IMR-90 (cell line): ENCODE data around the gene BARD1. TPM values are rescaled to one million over a fixed set of nuclear protein-coding genes. Genes with fewer than 3 reads are reported as not detected.
A peak's percentile ranks its signal among the peaks of the same experiment; 100 is the strongest.

Experiments
- ATAC-seq: fragments of 200-7000 bp; cut with Tn5 transposase; 2 replicates; pipeline ENCODE4 v1.9.1; 2020; ENCODE audit warnings: low read depth, mild to moderate bottlenecking, moderate library complexity
- BruUV-seq: library from RNA; stranded (reverse); fragments of 400-500 nt; replicated peaks from 2 replicates; lab custom pipeline; 2021; lab: Mats Ljungman, UMichigan
- CTCF ChIA-PET: fragments of 300-600 bp; formaldehyde crosslinking; extraction: SDS; loops from one replicate; lab custom pipeline; 2021; ENCODE audit warnings: antibody characterized with exemption; lab: Yijun Ruan, JAX
- POLR2A ChIA-PET: fragments of 300-600 bp; sonication (Branson Sonifier 250); formaldehyde crosslinking; loops from one replicate; lab custom pipeline; 2022; ENCODE audit warnings: antibody characterized with exemption; ENCODE audit not compliant: unreplicated experiment; lab: Charles Lee
- DNase-seq: peaks from one replicate; pipeline ENCODE4 v3.0.0; 2013
- H2AFZ ChIP-seq: replicated peaks from 2 replicates; pipeline ENCODE3; 2013; ENCODE audit warnings: low read length, mild to moderate bottlenecking; ENCODE audit not compliant: poor library complexity
- H2AK5ac ChIP-seq: 2 replicates; pipeline ENCODE4 v1.6.1; 2013; ENCODE audit warnings: low read depth, low read length, inconsistent platforms
- H2AK9ac ChIP-seq: replicated peaks from 2 replicates; pipeline ENCODE3; 2013; ENCODE audit warnings: mild to moderate bottlenecking, low read depth, low read length, moderate library complexity; ENCODE audit not compliant: poor library complexity
- H2BK120ac ChIP-seq: 2 replicates; pipeline ENCODE4 v1.6.1; 2013; ENCODE audit warnings: low read depth, low read length, inconsistent platforms
- H2BK15ac ChIP-seq: 3 replicates; pipeline ENCODE4 v1.6.1; 2013; ENCODE audit warnings: low read depth, low read length, inconsistent platforms
- H2BK20ac ChIP-seq: 2 replicates; pipeline ENCODE4 v1.6.1; 2013; ENCODE audit warnings: low read depth, mild to moderate bottlenecking, inconsistent platforms, low read length, moderate library complexity
- H2BK5ac ChIP-seq: 2 replicates; pipeline ENCODE4 v1.6.1; 2013; ENCODE audit warnings: mild to moderate bottlenecking, low read depth, low read length, inconsistent platforms; ENCODE audit not compliant: poor library complexity, severe bottlenecking
- H3K14ac ChIP-seq: replicated peaks from 2 replicates; pipeline ENCODE4 v1.6.1; 2013; ENCODE audit warnings: low read depth, low read length, inconsistent platforms
- H3K18ac ChIP-seq: 2 replicates; pipeline ENCODE4 v1.6.1; 2013; ENCODE audit warnings: low read depth, low read length, control low read depth
- H3K23ac ChIP-seq: 2 replicates; pipeline ENCODE4 v1.6.1; 2013; ENCODE audit warnings: low read depth, low read length, inconsistent platforms
- H3K27ac ChIP-seq: 2 replicates; pipeline ENCODE4 v1.5.1; 2013; ENCODE audit warnings: mild to moderate bottlenecking, control low read depth, low read length; ENCODE audit not compliant: insufficient read depth
- H3K27me3 ChIP-seq: 2 replicates; pipeline ENCODE4 v1.6.1; 2013; ENCODE audit warnings: low read length; ENCODE audit not compliant: control insufficient read depth, insufficient read depth
- H3K36me3 ChIP-seq: 2 replicates; pipeline ENCODE4 v1.6.1; 2013; ENCODE audit warnings: low read length, mixed read lengths; ENCODE audit not compliant: control insufficient read depth, insufficient read depth
- H3K4ac ChIP-seq: 2 replicates; pipeline ENCODE4 v1.6.1; 2013; ENCODE audit warnings: low read depth, low read length, inconsistent platforms
- H3K4me1 ChIP-seq: 2 replicates; pipeline ENCODE4 v1.6.1; 2013; ENCODE audit warnings: low read length, mixed read lengths; ENCODE audit not compliant: control insufficient read depth, insufficient read depth
- H3K4me2 ChIP-seq: 2 replicates; pipeline ENCODE4 v1.6.1; 2013; ENCODE audit warnings: low read depth, mild to moderate bottlenecking, control low read depth, low read length, moderate library complexity
- H3K4me3 ChIP-seq: 2 replicates; pipeline ENCODE4 v1.5.1; 2013; ENCODE audit warnings: low read depth, mild to moderate bottlenecking, control low read depth, low read length, moderate library complexity; ENCODE audit not compliant: insufficient read depth
- H3K56ac ChIP-seq: 2 replicates; pipeline ENCODE4 v1.6.1; 2013; ENCODE audit warnings: low read length, inconsistent platforms; ENCODE audit not compliant: insufficient read depth; ENCODE audit errors: extremely low read depth
- H3K79me1 ChIP-seq, 2 experiments: 2 replicates each; pipeline ENCODE4 v1.6.1; 2013; ENCODE audit warnings: low read length in 2 of 2, inconsistent platforms in 1 of 2, low read depth in 1 of 2
- H3K9ac ChIP-seq: 2 replicates; pipeline ENCODE4 v1.6.1; 2013; ENCODE audit warnings: low read depth, low read length, control low read depth
- H3K9me1 ChIP-seq: 2 replicates; pipeline ENCODE4 v1.6.1; 2013; ENCODE audit warnings: low read length, inconsistent platforms; ENCODE audit not compliant: insufficient read depth
- H3K9me3 ChIP-seq: 2 replicates; pipeline ENCODE4 v1.6.1; 2013; ENCODE audit warnings: low read length; ENCODE audit not compliant: control insufficient read depth, insufficient read depth
- H4K20me1 ChIP-seq: 2 replicates; pipeline ENCODE4 v1.6.1; 2013; ENCODE audit warnings: low read length, inconsistent platforms; ENCODE audit not compliant: insufficient read depth
- H4K5ac ChIP-seq: 2 replicates; pipeline ENCODE4 v1.6.1; 2013; ENCODE audit warnings: mild to moderate bottlenecking, low read depth, low read length, control low read depth
- H4K8ac ChIP-seq, 2 experiments: 2 replicates each; pipeline ENCODE4 v1.6.1; 2013; ENCODE audit warnings: low read depth in 2 of 2, low read length in 2 of 2, control low read depth in 1 of 2, inconsistent platforms in 1 of 2
- H4K91ac ChIP-seq: 2 replicates; pipeline ENCODE4 v1.6.1; 2013; ENCODE audit warnings: low read depth, low read length, inconsistent platforms; ENCODE audit not compliant: insufficient read depth
- BHLHE40 ChIP-seq: fragments of 150-350 bp; IDR thresholded peaks from 2 replicates; pipeline ENCODE4 v1.6.1; 2016; ENCODE audit warnings: mild to moderate bottlenecking, low read depth, low read length
- CEBPB ChIP-seq: IDR thresholded peaks from 2 replicates; pipeline ENCODE4 v1.6.1; 2012; ENCODE audit warnings: low read depth, low read length, improper control_type of control experiment
- CTCF ChIP-seq: conservative IDR thresholded peaks from 2 replicates; pipeline ENCODE4 v1.5.1; 2012; ENCODE audit warnings: mild to moderate bottlenecking, low read depth, low read length, improper control_type of control experiment
- MAFK ChIP-seq: IDR thresholded peaks from 2 replicates; pipeline ENCODE4 v1.6.1; 2012; ENCODE audit warnings: low read depth, low read length, improper control_type of control experiment
- MXI1 ChIP-seq: IDR thresholded peaks from 2 replicates; pipeline ENCODE4 v1.6.1; 2012; ENCODE audit warnings: low read depth, mild to moderate bottlenecking, low read length, moderate library complexity, borderline replicate concordance
- NFE2L2 ChIP-seq: fragments of 150-350 bp; IDR thresholded peaks from 2 replicates; pipeline ENCODE4 v1.6.1; 2016; ENCODE audit warnings: low read depth, mild to moderate bottlenecking, low read length
- POLR2A ChIP-seq: IDR thresholded peaks from 2 replicates; pipeline ENCODE4 v1.6.1; 2012; ENCODE audit warnings: mild to moderate bottlenecking, low read depth, low read length
- RFX5 ChIP-seq: IDR thresholded peaks from 2 replicates; pipeline ENCODE4 v1.8.0; 2012; ENCODE audit warnings: low read depth, mild to moderate bottlenecking, low read length, moderate library complexity
- SMC3 ChIP-seq: fragments of 150-350 bp; IDR thresholded peaks from 2 replicates; pipeline ENCODE4 v1.6.1; 2016; ENCODE audit warnings: low read depth, mild to moderate bottlenecking, antibody characterized with exemption, low read length, moderate library complexity
- USF2 ChIP-seq: fragments of 150-350 bp; IDR thresholded peaks from 2 replicates; pipeline ENCODE4 v1.6.1; 2017; ENCODE audit warnings: mild to moderate bottlenecking, antibody characterized with exemption, low read length, low read depth
- WGBS, 2 experiments: methylation state at CpG; one replicate each; pipeline versions ENCODE4 v1.1.5 to v1.1.7; 2013; ENCODE audit warnings: missing lambda C conversion rate in 2 of 2; ENCODE audit not compliant: insufficient read length in 1 of 2; ENCODE audit errors: extremely low coverage in 2 of 2; 5-methylcytosine and 5-hydroxymethylcytosine counted together
- dilution Hi-C: fragments of 300-500 bp; cut with HindIII; formaldehyde crosslinking; loops from one replicate; pipeline ENCODE4 v1.14.3; 2018; ENCODE audit warnings: low sequenced_read_pairs; ENCODE audit not compliant: unreplicated experiment
- in situ Hi-C: fragments of 300-500 bp; cut with MboI; formaldehyde crosslinking; loops from 3 replicates; pipeline ENCODE4 v1.14.3; 2019; ENCODE audit warnings: low sequenced_read_pairs, inconsistent platforms, mixed read lengths
- intact Hi-C: fragments of 100-400 bp; cut with micrococcal nuclease; formaldehyde crosslinking; loops from 2 replicates; pipeline ENCODE4 v1.10.0; 2022
- polyA plus RNA-seq, 3 experiments: library from polyadenylated mRNA; depleted of rRNA; stranded (reverse); fragments of >200 nt; gene quantifications; 2 replicates each; pipeline ENCODE4 v1.2.3, GENCODE V29; 2012; ENCODE audit warnings: low replicate concordance in 1 of 3
- total RNA-seq: library from RNA; depleted of rRNA; stranded (reverse); fragments of >200 nt; gene quantifications from 2 replicates; pipeline ENCODE4 v1.2.3, GENCODE V29; 2012
- TF ChIP-seq, protein P1 (sequence below): fragments of 150-350 bp; IDR thresholded peaks from 2 replicates; pipeline ENCODE4 v1.6.1; 2016; ENCODE audit warnings: low read depth, mild to moderate bottlenecking, low read length, moderate library complexity, borderline replicate concordance

BARD1 gene
- total and polyA plus RNA-seq, 2 of the 4 experiments (the other 2 are of a cell fraction), result 3.1 to 34.6 TPM

GRCh38 chr2:214807653-214808052 lies 1.8 kb downstream of the BARD1 start:
- intact Hi-C loops, result loop anchor here (2.0 to 10.0 kb wide), 8 partner anchors 65 to 1555 kb away; partner anchors contain the start of gene VWC2L

More at GRCh38 chr2:214807653-214808052, 1.8 kb downstream of the BARD1 start:
- DNase-seq (no peak), ATAC-seq (no peak)
- H3K4me2 ChIP-seq, result peak overlapping the region; percentile 98
- H4K91ac ChIP-seq, result peak overlapping the region; percentile 45; the same call in 1 of the 2 replicates
- ChIA-PET CTCF (no interaction called here), POLR2A (no interaction called here)
- no peaks in the 10 kb centered on the region for H3K36me3 ChIP-seq
- H3K56ac ChIP-seq, result peak overlapping the region; percentile 46; the same call in 1 of the 2 replicates
- H3K18ac ChIP-seq, result peak overlapping the region; percentile 76
- in situ Hi-C loops, result loop anchor here (25.0 kb wide), 3 partner anchors 995 to 1545 kb away; no protein-coding TSS in a partner anchor
- peak overlapping the region; percentile 89 for H3K9ac ChIP-seq
- 0 out of 3 replicates have a peak overlapping the region, but pooled peaks have one; percentile 21 for H2BK15ac ChIP-seq
- H3K14ac ChIP-seq, result peak overlapping the region; percentile 88
- H2BK5ac ChIP-seq, result peak overlapping the region; percentile 88
- H2BK20ac ChIP-seq, result peak overlapping the region; percentile 39; the same call in 1 of the 2 replicates
- peak overlapping the region; percentile 97 for H3K23ac ChIP-seq
- dilution Hi-C loops, result no loop called here
- no peaks in the 10 kb centered on the region for H3K9me3 ChIP-seq
- peak overlapping the region; percentile 79 for H2BK120ac ChIP-seq
- peaks cover 9 to 11% of the 10 kb centered on the region in 2 experiments for H3K79me1 ChIP-seq
- BruUV-seq, result no TSS peak
- no CpG with 5 or more reads among the region's 3 CpGs for WGBS, 2 experiments
- no peaks in the 10 kb centered on the region for H3K27me3 ChIP-seq
- H2AFZ ChIP-seq, result peak overlapping the region; percentile 75
- peak overlapping the region; percentile 81; the same call in 1 of the 2 replicates for H3K27ac ChIP-seq
- peak overlapping the region; percentile 99 for H3K4me3 ChIP-seq
- peak overlapping the region in 1 of 2 experiments; percentile 95; a peak in 2 of 4 replicates for H4K8ac ChIP-seq
- H3K4me1 ChIP-seq, result peaks cover 2% of the 10 kb centered on the region; the same call in 1 of the 2 replicates
- H2AK5ac ChIP-seq, result peak overlapping the region; percentile 67; the same call in 1 of the 2 replicates
- no peaks in the 10 kb centered on the region for H4K20me1 ChIP-seq
- peak overlapping the region; percentile 93; the same call in 1 of the 2 replicates for H3K4ac ChIP-seq
- peak overlapping the region; percentile 94 for H4K5ac ChIP-seq
- no peak overlapping the region for H2AK9ac ChIP-seq
- no peak for TF ChIP-seq BHLHE40
- no peak for TF ChIP-seq USF2
- no peak for TF ChIP-seq CTCF
- TF ChIP-seq RFX5, result no peak
- TF ChIP-seq POLR2A, result no peak
- TF ChIP-seq MAFK, result no peak
- TF ChIP-seq MXI1, result no peak
- TF ChIP-seq, protein P1, sequence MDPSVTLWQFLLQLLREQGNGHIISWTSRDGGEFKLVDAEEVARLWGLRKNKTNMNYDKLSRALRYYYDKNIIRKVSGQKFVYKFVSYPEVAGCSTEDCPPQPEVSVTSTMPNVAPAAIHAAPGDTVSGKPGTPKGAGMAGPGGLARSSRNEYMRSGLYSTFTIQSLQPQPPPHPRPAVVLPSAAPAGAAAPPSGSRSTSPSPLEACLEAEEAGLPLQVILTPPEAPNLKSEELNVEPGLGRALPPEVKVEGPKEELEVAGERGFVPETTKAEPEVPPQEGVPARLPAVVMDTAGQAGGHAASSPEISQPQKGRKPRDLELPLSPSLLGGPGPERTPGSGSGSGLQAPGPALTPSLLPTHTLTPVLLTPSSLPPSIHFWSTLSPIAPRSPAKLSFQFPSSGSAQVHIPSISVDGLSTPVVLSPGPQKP, result no peak
- no peak for TF ChIP-seq SMC3
- no peak for TF ChIP-seq CEBPB
- no peak for TF ChIP-seq NFE2L2
- no peaks in the 10 kb centered on the region for H3K9me1 ChIP-seq
